ENCODE data around the gene RHCE. TPM values are rescaled to one million over a fixed set of nuclear protein-coding genes. Genes with fewer than 3 reads are reported as not detected.
"Not testable (repeated sequence)": the region's sequence is repeated elsewhere in the genome, so short reads cannot be mapped to it uniquely, and the experiment has no call there.

Gene RHCE
- total RNA-seq, 2 experiments from 2014 or later, result 0.33 to 0.54 TPM

DNA sequence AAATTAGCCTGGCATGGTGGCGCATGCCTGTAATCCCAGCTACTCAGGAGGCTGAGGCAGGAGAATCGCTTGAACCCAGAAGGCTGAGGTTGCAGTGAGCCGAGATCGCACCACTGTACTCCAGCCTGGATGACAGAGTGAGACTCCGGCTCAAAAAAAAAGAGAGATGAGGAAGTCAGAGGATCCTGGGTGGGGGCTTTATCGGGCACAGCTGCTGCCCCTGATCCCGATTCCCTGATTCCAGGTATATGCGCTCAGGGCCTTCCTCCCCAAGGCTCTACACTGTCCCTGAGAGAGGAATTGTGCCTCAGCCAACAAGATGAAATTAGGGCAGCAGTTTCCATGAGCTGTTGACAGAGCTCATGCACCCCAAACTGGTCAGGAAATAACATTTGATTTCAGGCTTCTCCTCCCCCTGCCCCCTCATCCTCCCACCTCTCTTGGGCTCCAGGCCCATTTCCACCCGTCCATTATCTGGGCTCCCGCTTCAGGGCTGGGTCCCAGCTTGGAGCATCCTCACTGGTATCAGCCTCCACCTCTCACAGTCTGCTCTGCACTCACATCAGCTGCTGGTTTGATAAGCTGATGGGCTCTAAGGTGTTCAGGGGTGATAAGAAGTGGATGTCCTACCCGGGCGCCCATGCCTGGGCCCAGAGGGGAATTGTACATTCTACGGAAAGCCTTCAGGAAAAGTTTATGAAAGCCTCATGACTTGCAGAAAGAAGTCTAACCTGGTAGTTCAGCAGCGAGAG, 7.6 kb downstream of the RHCE start:
- CTCF ChIA-PET, result interaction anchor here (0.6 to 1.1 kb wide), 3 partner anchors 10 to 183 kb away, joined by 3 read pairs; no protein-coding TSS in a partner anchor
- H3K4me3 Mint-ChIP-seq, DNase-seq: not testable (repeated sequence)

DNA sequence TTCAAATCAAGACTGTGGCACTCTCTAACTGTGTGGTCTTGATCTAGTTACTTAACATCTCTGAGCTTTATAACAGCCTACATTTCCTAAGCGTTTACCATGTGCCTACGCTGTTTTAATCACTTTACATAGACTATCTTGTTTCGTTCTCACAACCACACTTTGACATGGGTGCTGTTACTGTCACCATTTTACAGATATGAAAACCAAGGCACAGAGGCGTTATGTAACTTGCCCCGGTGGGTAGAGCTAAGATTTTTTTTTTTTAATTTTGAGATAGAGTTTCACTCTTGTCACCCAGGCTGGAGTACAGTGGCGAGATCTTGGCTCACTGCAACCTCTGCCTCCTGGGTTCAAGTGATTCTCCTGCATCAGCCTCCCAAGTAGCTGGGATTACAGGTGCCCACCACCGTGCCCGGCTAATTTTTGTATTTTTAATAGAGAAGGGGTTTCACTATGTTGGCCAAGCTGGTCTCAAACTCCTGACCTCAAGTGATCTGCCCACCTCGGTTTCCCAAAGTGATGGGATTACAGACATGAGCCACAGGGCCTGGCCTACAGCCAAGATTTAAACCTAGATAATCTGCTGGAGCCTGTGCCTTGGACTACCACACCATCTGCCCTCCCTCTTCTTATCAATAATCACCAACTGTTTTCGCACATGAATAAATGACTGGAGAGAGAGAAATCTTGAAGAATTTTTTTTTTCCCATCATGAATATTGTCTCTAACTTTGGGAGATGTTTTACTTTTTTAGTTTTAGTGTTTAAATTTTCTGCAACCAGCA, 10.8 kb downstream of the RHCE start:
- H3K9me3 Mint-ChIP-seq; H3K27ac Mint-ChIP-seq; intact Hi-C loops (cut with micrococcal nuclease): not testable (repeated sequence)

More for the DNA sequence above, 7.6 kb downstream of the RHCE start:
- intact Hi-C loops (cut with micrococcal nuclease); H3K36me3 Mint-ChIP-seq (ENCODE audit: low read depth); H3K27ac Mint-ChIP-seq; H3K27me3 Mint-ChIP-seq (ENCODE audit: low read depth); H3K4me1 Mint-ChIP-seq (ENCODE audit: low read depth); H3K9me3 Mint-ChIP-seq: not testable (repeated sequence)

DNA sequence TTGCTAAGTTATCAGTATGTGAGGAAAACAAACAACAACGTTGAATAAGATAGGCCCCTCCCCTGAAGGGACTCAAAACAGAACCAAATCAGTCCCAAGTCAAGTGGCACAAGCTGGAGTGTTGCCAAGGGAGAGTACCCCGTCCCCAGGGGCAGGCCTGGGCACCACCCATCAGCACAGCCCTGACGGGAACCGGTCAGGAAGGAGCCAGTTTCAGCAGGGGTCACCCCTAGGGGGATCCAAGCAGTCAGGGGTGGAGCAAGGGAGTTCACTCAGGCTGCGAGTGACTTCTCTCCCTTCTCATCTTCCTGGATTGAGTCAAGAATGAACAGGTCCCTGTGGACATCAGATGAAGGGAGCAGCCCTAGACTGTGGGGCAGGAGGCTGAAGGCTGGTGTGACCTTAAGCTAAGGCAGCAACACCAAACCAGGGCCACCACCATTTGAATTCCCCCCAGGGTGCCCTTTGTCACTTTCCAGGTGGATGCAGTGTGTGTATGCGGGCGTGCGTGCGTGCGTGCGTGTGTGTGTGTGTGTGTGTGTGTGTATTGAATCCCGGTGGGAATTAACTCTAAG, 14.8 kb downstream of the RHCE start:
- CTCF ChIA-PET; H3K4me1 Mint-ChIP-seq (ENCODE audit: low read depth); intact Hi-C loops (cut with micrococcal nuclease); H3K36me3 Mint-ChIP-seq (ENCODE audit: low read depth); H3K9me3 Mint-ChIP-seq; DNase-seq; H3K4me3 Mint-ChIP-seq; H3K27ac Mint-ChIP-seq; H3K27me3 Mint-ChIP-seq (ENCODE audit: low read depth): not testable (repeated sequence)

More for the DNA sequence above, 10.8 kb downstream of the RHCE start:
- DNase-seq; H3K36me3 Mint-ChIP-seq (ENCODE audit: low read depth); H3K4me1 Mint-ChIP-seq (ENCODE audit: low read depth); H3K4me3 Mint-ChIP-seq; H3K27me3 Mint-ChIP-seq (ENCODE audit: low read depth): not testable (repeated sequence)
- CTCF ChIA-PET, result interaction anchor here (0.6 kb wide), 2 partner anchors 110 to 657 kb away, joined by 5 read pairs; no protein-coding TSS in a partner anchor

DNA sequence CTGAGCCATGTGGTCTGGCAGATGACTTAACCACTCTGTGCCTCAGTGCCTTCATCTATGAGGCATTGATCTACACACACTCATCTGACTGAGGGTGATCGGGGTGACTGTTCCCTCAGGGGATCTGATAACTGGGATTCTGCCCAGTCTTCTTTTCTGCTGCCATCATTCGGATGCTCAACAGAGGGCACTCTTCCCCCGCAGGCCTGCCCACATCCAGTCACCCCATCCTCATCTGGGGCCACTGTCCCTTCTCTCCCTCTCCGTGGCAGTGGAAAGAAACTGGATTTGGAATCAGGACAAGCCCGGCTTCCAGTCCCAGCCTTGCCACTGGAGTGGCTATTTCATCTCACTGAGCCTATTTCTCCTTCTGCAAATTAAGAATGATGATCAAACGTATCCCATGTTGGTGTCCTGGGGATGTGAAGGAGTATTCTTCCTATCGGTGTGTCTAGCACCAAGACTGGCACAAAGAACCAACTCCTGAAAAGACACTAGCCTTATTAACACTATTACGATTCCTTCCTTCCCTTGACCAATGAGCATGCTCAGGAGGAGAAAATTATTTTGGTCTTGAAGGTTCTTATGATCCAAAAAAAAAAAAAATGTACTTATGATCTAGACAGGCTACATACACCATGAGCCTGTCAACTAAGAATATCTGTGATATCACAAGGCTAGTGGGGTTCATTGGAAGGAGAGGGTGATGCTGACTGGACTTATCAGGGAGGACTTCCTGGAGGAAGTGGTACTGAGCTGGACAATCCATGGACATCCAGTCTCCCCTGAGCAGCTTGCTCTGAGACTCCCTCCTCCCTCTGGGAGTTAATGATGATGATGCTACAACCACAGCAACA, 17.4 kb downstream of the RHCE start:
- H3K36me3 Mint-ChIP-seq (ENCODE audit: low read depth); H3K4me1 Mint-ChIP-seq (ENCODE audit: low read depth); H3K4me3 Mint-ChIP-seq; H3K27ac Mint-ChIP-seq; intact Hi-C loops (cut with micrococcal nuclease); H3K9me3 Mint-ChIP-seq; H3K27me3 Mint-ChIP-seq (ENCODE audit: low read depth): not testable (repeated sequence)
- CTCF ChIA-PET, result interaction anchor here (0.6 kb wide), 3 partner anchors 116 to 400 kb away, joined by 4 to 7 read pairs (median 6); no protein-coding TSS in a partner anchor
- peak; percentile 34 for DNase-seq

DNA sequence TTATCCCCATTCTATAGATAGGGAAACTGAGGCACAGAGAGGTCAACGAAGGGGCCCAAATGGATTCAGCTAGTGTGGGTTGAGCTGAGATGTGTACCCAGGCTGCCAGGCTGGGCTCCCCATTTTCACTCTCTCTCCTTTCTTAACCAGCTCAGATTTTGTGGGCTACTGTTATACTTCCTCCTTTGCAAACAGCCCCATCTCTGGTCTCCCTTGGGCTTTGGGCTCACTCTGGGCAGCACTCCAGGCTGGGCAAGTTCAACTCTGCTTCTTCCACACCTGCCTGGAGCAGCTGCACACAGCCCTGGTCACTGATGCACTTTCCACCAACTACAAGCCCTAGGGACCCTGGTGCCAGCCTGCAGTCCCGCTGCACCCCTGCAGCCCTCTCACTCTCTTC, 22.5 kb downstream of the RHCE start:
- H3K4me3 Mint-ChIP-seq, result not testable (repeated sequence)

DNA sequence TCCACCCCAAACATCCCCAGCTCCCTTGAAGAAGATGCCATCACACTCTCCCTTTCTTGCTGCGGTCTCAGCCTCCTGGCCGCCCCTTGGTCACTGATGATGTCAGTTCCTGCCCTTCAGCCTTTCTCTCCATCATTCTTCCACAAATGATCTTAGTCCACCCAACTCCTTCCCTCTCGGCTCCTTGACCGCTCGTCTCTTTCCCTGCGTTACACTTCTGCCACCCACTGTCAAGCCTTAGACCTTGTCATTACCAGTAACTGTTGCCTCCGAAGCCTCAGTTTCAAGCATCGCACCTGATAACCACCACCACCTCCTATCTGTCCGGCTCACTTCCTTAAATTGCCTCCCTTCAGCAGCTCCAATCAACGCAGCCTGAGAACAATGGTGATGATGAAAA, 23.1 kb downstream of the RHCE start:
- CTCF ChIA-PET, result interaction anchor here (0.7 kb wide), 2 partner anchors 129 to 216 kb away, joined by 3 read pairs; no protein-coding TSS in a partner anchor
- H3K36me3 Mint-ChIP-seq (ENCODE audit: low read depth); H3K27me3 Mint-ChIP-seq (ENCODE audit: low read depth); intact Hi-C loops (cut with micrococcal nuclease); H3K4me3 Mint-ChIP-seq; H3K4me1 Mint-ChIP-seq (ENCODE audit: low read depth); H3K9me3 Mint-ChIP-seq; DNase-seq; H3K27ac Mint-ChIP-seq: not testable (repeated sequence)

More for the DNA sequence above, 22.5 kb downstream of the RHCE start:
- DNase-seq; CTCF ChIA-PET; H3K4me1 Mint-ChIP-seq (ENCODE audit: low read depth); H3K27ac Mint-ChIP-seq; H3K36me3 Mint-ChIP-seq (ENCODE audit: low read depth); H3K9me3 Mint-ChIP-seq; H3K27me3 Mint-ChIP-seq (ENCODE audit: low read depth); intact Hi-C loops (cut with micrococcal nuclease): not testable (repeated sequence)

DNA sequence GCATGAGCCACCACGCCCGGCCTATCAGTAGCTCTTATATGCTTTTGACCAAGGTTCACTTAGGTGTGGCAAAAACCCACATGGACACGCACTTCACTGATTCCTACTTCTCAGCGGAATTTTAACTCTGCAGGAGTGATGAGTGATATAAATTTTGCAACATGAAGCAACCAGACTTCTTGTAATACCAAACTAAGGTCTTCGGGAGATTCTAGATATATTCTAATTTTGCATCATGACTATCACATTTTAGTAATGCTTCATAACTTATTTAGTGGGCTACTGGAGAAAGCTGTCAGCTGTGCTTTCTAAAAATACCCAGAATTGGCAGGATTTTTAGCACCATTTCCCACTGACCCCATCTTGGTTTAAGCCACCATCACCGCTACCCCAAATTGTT, 27.8 kb downstream of the RHCE start:
- no peak overlapping the region for H3K27ac Mint-ChIP-seq
- DNase-seq, result no peak
- no peaks in the 10 kb centered on the region for H3K9me3 Mint-ChIP-seq
- intact Hi-C loops (cut with micrococcal nuclease), result no loop called here
- peaks cover 3% of the 10 kb centered on the region for H3K4me1 Mint-ChIP-seq (ENCODE audit: low read depth)
- H3K4me3 Mint-ChIP-seq, result no peak overlapping the region
- CTCF ChIA-PET, result interaction anchor here (0.6 kb wide), 2 partner anchors 141 to 600 kb away, joined by 3 to 5 read pairs; no protein-coding TSS in a partner anchor
- no peaks in the 10 kb centered on the region for H3K27me3 Mint-ChIP-seq (ENCODE audit: low read depth)
- no peaks in the 10 kb centered on the region for H3K36me3 Mint-ChIP-seq (ENCODE audit: low read depth)

DNA sequence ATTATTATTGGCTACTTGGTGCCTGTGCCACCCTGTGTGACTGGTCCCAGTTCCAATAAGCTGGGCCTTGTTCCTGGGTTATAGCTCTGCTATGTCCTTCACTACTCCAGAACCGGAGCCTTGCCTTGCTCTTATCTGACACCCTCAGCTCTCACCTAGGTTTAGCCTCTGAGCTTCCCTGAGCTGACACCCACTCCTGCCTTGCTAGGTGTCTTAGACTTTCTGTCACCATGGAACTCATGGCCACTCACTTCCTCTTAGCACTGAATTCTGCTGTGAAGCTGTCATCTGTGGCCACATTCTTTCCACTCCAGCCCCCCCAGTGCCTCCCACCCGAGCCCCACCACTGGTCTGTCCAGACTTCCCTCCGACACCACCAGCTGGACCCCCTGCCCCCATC, 30.9 kb downstream of the RHCE start:
- H3K4me3 Mint-ChIP-seq; DNase-seq; H3K9me3 Mint-ChIP-seq; CTCF ChIA-PET; H3K27me3 Mint-ChIP-seq (ENCODE audit: low read depth); intact Hi-C loops (cut with micrococcal nuclease); H3K27ac Mint-ChIP-seq; H3K36me3 Mint-ChIP-seq (ENCODE audit: low read depth); H3K4me1 Mint-ChIP-seq (ENCODE audit: low read depth): not testable (repeated sequence)

DNA sequence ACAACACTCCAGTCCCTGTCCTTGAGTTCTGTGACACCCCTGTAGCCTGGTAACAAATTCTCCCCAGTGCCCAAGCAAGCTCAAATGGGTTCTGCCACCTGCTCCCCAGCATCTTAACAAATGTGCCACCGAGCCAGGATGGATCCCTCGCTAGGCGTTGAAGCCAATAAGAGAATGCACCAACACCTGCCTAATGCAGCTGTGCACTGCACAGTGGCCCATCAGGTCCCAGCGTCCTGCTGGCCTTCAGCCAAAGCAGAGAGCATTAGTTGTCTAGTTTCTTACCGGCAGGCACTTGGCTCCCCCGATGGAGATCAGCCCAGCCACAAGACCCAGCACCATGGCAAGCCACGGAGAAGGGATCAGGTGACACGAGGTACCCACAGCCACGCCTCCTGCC, 31.9 kb downstream of the RHCE start:
- H3K4me3 Mint-ChIP-seq; H3K36me3 Mint-ChIP-seq (ENCODE audit: low read depth); CTCF ChIA-PET; H3K9me3 Mint-ChIP-seq; H3K4me1 Mint-ChIP-seq (ENCODE audit: low read depth); H3K27ac Mint-ChIP-seq; DNase-seq; H3K27me3 Mint-ChIP-seq (ENCODE audit: low read depth); intact Hi-C loops (cut with micrococcal nuclease): not testable (repeated sequence)

DNA sequence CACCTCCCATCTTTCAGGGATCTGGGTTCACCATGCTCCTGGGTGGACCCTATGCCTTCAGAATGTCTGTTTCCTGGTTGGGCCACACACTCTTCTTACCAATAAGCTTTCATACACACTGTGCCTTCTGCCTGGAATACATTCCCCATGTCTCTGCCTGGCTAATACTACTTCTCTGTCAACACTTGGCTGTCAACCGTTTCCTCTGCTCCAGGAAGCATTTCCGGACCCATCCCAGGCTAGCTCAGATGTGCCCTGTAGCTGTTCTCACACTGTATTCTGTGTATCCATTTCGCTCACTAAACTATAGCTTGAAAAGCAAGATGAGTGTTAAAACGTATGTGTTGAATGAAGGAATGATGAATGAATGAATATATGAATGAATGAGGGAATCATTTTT, 33.5 kb downstream of the RHCE start:
- H3K4me1 Mint-ChIP-seq (ENCODE audit: low read depth); H3K4me3 Mint-ChIP-seq; CTCF ChIA-PET; H3K36me3 Mint-ChIP-seq (ENCODE audit: low read depth); intact Hi-C loops (cut with micrococcal nuclease); DNase-seq; H3K27ac Mint-ChIP-seq; H3K27me3 Mint-ChIP-seq (ENCODE audit: low read depth); H3K9me3 Mint-ChIP-seq: not testable (repeated sequence)

DNA sequence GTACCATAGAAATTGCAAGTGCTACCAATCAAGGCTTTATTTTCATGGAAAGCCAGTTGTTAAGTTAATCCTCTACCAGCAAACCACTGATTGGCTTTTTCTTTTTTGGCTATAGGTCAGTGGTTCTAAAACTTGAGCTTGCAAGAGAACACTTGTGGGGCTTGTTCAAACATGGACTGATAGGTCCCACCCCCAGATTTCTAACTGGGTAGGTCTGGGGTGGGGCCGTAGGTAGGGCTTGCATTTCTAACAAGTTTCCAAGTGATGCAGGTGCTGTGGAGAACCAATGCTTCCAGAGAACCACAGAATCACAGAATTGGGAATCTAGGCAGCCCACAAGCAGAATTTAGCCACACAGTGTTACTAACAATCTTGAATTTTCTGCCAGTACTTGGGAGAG, 36.8 kb downstream of the RHCE start:
- CTCF ChIA-PET; H3K4me3 Mint-ChIP-seq; DNase-seq; H3K36me3 Mint-ChIP-seq (ENCODE audit: low read depth); H3K4me1 Mint-ChIP-seq (ENCODE audit: low read depth); H3K27ac Mint-ChIP-seq; intact Hi-C loops (cut with micrococcal nuclease); H3K9me3 Mint-ChIP-seq; H3K27me3 Mint-ChIP-seq (ENCODE audit: low read depth): not testable (repeated sequence)

DNA sequence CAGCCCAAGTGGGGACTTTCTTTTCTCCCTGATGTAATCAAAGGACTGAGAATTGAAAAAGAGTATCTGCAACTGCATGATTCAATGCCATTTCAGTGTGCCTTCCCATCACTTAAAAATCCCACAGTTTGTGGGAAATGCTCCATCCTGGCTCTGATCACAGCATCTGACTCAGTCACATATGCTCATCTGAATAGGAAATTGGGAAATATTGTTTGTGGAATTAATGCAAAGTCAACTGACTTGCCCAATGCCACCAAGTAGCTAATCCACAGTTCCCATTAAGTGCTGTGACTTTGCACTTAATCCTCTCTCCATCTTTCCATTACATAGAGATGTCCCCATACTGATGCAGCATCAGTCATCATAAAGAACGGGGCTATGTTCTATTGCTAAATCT, 37.5 kb downstream of the RHCE start:
- H3K27me3 Mint-ChIP-seq (ENCODE audit: low read depth); intact Hi-C loops (cut with micrococcal nuclease); DNase-seq; CTCF ChIA-PET; H3K4me3 Mint-ChIP-seq; H3K27ac Mint-ChIP-seq; H3K36me3 Mint-ChIP-seq (ENCODE audit: low read depth); H3K9me3 Mint-ChIP-seq; H3K4me1 Mint-ChIP-seq (ENCODE audit: low read depth): not testable (repeated sequence)
